Astrocyte of the cerebellum (primary cell): Measurements from ENCODE around the gene TRIOBP.
A peak's percentile ranks its signal among the peaks of the same experiment; 100 is the strongest.
"Not testable (repeated sequence)": the region's sequence is repeated elsewhere in the genome, so short reads cannot be mapped to it uniquely, and the experiment has no call there.

Source experiments
- DNase-seq: peaks from one replicate; pipeline ENCODE4 v3.0.0-alpha.2; 2011; ENCODE audit warnings: low read depth
- H3K4me3 ChIP-seq: 2 replicates; pipeline ENCODE4 v1.5.1; 2011; ENCODE audit warnings: mild to moderate bottlenecking, low read depth, low read length, moderate library complexity
- CTCF ChIP-seq: IDR thresholded peaks from 2 replicates; pipeline ENCODE4 v1.5.1; 2012; ENCODE audit warnings: low read length, low read depth, moderate library complexity, mild to moderate bottlenecking; ENCODE audit errors: missing control alignments
- in situ Hi-C: cut with HindIII; loops from 2 replicates; pipeline ENCODE4 v1.10.0; 2017; ENCODE audit warnings: low sequenced_read_pairs

TRIOBP gene

GRCh38 chr22:37797874-37798500 lies 101.1 kb downstream of the TRIOBP start:
- in situ Hi-C loops: no loop called here
- no peak for TF ChIP-seq CTCF
- DNase-seq: no peak
- H3K4me3 ChIP-seq: no peak overlapping the region

GRCh38 chr22:37799979-37800378 lies 103.1 kb downstream of the TRIOBP start:
- in situ Hi-C loops, H3K4me3 ChIP-seq, DNase-seq: not testable (repeated sequence)

- in situ Hi-C loops: no loop called here
- peak overlapping the region; percentile 46 for H3K4me3 ChIP-seq
- no peak for DNase-seq
- TF ChIP-seq CTCF: no peak
Measured at GRCh38 chr22:37801946-37802309, 105.1 kb downstream of the TRIOBP start.

GRCh38 chr22:37802310-37803194 lies 105.7 kb downstream of the TRIOBP start:
- TF ChIP-seq CTCF: no peak
- peak overlapping the region; percentile 46 for H3K4me3 ChIP-seq
- in situ Hi-C loops: no loop called here
- DNase-seq: no peak

- TF ChIP-seq CTCF: no peak
- DNase-seq: no peak
- no peak overlapping the region for H3K4me3 ChIP-seq
- in situ Hi-C loops: no loop called here
Measured at GRCh38 chr22:37803195-37803638, 106.4 kb downstream of the TRIOBP start.

- in situ Hi-C loops: no loop called here
- no peak for TF ChIP-seq CTCF
- DNase-seq: no peak
Measured at GRCh38 chr22:37803639-37804351, 106.9 kb downstream of the TRIOBP start.

More at GRCh38 chr22:37803639-37804351, 106.9 kb downstream of the TRIOBP start:
- H3K4me3 ChIP-seq: no peak overlapping the region
